H7 (cell line): ENCODE measurements around the gene OR3A1. TPM values are rescaled to one million over a fixed set of nuclear protein-coding genes. Genes with fewer than 3 reads are reported as not detected.
"Not testable (repeated sequence)": the region's sequence is repeated elsewhere in the genome, so short reads cannot be mapped to it uniquely, and the experiment has no call there.

Experiments
- DNase-seq: peaks from one replicate; pipeline ENCODE4 v3.0.0; 2012
- H3K27me3 ChIP-seq: 2 replicates; pipeline ENCODE4 v1.6.0; 2011; ENCODE audit warnings: mild to moderate bottlenecking, low read length; ENCODE audit not compliant: control insufficient read depth, insufficient read depth
- H3K36me3 ChIP-seq: replicated peaks from 2 replicates; pipeline ENCODE4 v1.5.1; 2011; ENCODE audit warnings: low read length; ENCODE audit not compliant: control insufficient read depth, insufficient read depth
- H3K4me3 ChIP-seq: 2 replicates; pipeline ENCODE4 v1.5.1; 2011; ENCODE audit warnings: low read depth, mild to moderate bottlenecking, control low read depth, low read length, moderate library complexity; ENCODE audit not compliant: insufficient read depth
- total RNA-seq: library from RNA; depleted of rRNA; stranded (reverse); fragments of >200 nt; shearing (Covaris generic); gene quantifications from 2 replicates; pipeline ENCODE4 v1.2.3, GENCODE V29; 2014; rRNA removed

OR3A1 gene
- total RNA-seq, 1 experiment from 2014 or later: not detected

- not testable (repeated sequence) for H3K4me3 ChIP-seq, H3K27me3 ChIP-seq, H3K36me3 ChIP-seq, DNase-seq
Measured at GRCh38 chr17:3244841-3245240, 53.3 kb downstream of the OR3A1 start.

GRCh38 chr17:3241044-3241443 lies 57.1 kb downstream of the OR3A1 start:
- DNase-seq, H3K4me3 ChIP-seq, H3K27me3 ChIP-seq, H3K36me3 ChIP-seq: not testable (repeated sequence)

Other genes with a start within 250 kb of the OR3A1 start
- gene OR1D5, start 234.8 kb downstream of the OR3A1 start, total RNA-seq: not detected in 2 replicates
- gene OR1D2, start 193.9 kb downstream of the OR3A1 start, total RNA-seq: not detected in 2 replicates
- not detected in 2 replicates for gene OR1G1, start 170.8 kb downstream of the OR3A1 start, total RNA-seq
- gene OR1A2, start 100.8 kb downstream of the OR3A1 start, total RNA-seq: not detected in 2 replicates
- not detected in 2 replicates for gene OR1A1, start 90.7 kb downstream of the OR3A1 start, total RNA-seq
- gene OR3A2, start 87.9 kb upstream of the OR3A1 start, total RNA-seq: not detected in 2 replicates
- not detected in 2 replicates for gene OR1E1, start 100.0 kb upstream of the OR3A1 start, total RNA-seq
- not detected in 2 replicates for gene OR3A3, start 113.0 kb upstream of the OR3A1 start, total RNA-seq
- gene OR1E2, start 135.5 kb upstream of the OR3A1 start, total RNA-seq: not detected in 2 replicates
- gene SPATA22, start 173.5 kb upstream of the OR3A1 start, total RNA-seq: 0.10 and 1.3 TPM in 2 replicates
- not detected in 2 replicates for gene ASPA, start 177.6 kb upstream of the OR3A1 start, total RNA-seq